Left lung (tissue), 10 donors: Measurements from ENCODE around the gene SLC12A3. TPM values are rescaled to one million over a fixed set of nuclear protein-coding genes. Genes with fewer than 3 reads are reported as not detected.

ENCODE experiments used
- ATAC-seq: fragments of 200-7000 bp; cut with Tn5 transposase; one replicate; pipeline ENCODE4 v1.9.1; 2020; ENCODE audit warnings: moderate library complexity
- DNase-seq, 4 donors: peaks; one replicate each; pipeline ENCODE4 v3.0.0-alpha.2; 2013 to 2020
- H3K27ac ChIP-seq, 2 donors: fragments of 200-600 bp; sonication (generic) in 1 of 2; one replicate each; pipeline versions ENCODE4 v1.5.0 to v1.8.0; 2020 to 2021
- H3K27me3 ChIP-seq, 2 donors: fragments of 200-600 bp; sonication (generic) in 1 of 2; one replicate each; pipeline versions ENCODE4 v1.5.0 to v1.8.0; 2020 to 2021
- H3K36me3 ChIP-seq, 2 donors: fragments of 200-600 bp; sonication (generic) in 1 of 2; one replicate each; pipeline versions ENCODE4 v1.5.0 to v1.8.0; 2020 to 2021
- H3K4me1 ChIP-seq, 2 donors: fragments of 200-600 bp; one replicate each; pipeline ENCODE4 v1.8.0; 2021
- H3K4me3 ChIP-seq, 2 donors: fragments of 200-600 bp; sonication (generic) in 1 of 2; one replicate each; pipeline versions ENCODE4 v1.5.0 to v1.8.0; 2020 to 2021; ENCODE audit warnings: mild to moderate bottlenecking in 1 of 2
- H3K9me3 ChIP-seq, 2 donors: fragments of 200-600 bp; sonication (generic) in 1 of 2; one replicate each; pipeline versions ENCODE4 v1.5.0 to v1.8.0; 2020 to 2021
- intact Hi-C, 2 donors: fragments of 100-400 bp; cut with DNase I; formaldehyde crosslinking; loops; one replicate each; pipeline versions ENCODE4 v1.11.2 to v1.14.2; 2022
- polyA plus RNA-seq, 6 donors: library from polyadenylated mRNA; unstranded; fragments of 120-200 nt; gene quantifications; one replicate each; pipeline ENCODE4 v1.2.1, GENCODE V29; 2013; ENCODE audit not compliant: insufficient read length in 6 of 6
- total RNA-seq, 2 donors: library from RNA; stranded (reverse); fragmentation: NEBNext Ultra II Directional; extraction: Animal tissue kit (Norgen Biotek cat#: 25700); gene quantifications; one replicate each; pipeline ENCODE4 v1.2.1, GENCODE V29; 2021
- TF ChIP-seq, protein P1 (sequence below), 2 donors: fragments of 200-600 bp; sonication (generic) in 1 of 2; IDR thresholded peaks; one replicate each; pipeline versions ENCODE4 v1.5.0 to v1.8.0; 2021; ENCODE audit warnings: antibody characterized with exemption in 2 of 2
- donor health status: DM: no; HTN: yes; CAD: no.
- donor health status: DM: no; HTN: no; CAD: no.

Gene SLC12A3
- total and polyA plus RNA-seq, 8 donors, result 0.13 to 0.49 (median 0.20) TPM; not detected in 2

DNA sequence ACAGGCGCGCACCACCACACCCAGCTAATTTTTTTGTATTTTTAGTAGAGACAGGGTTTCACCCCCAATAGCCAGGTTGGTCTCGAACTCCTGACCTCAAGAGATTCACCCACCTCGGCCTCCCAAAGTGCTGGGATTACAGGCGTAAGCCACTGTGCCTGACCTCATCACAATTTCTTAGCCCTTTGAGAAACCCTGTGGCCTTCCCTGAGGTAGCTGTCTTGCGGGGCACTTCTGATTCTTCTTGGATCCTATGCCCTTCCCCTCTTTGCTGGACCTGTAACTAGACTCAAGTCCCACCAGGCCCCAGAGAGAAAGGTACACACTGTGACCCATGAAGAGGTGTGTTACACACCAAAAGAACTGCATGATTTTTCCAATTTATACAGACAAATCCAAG lies 83.2 kb downstream of the SLC12A3 start:
- Histone ChIP-seq H3K4me3 (no peak overlapping the region), H3K4me1 (peaks cover 0 to 13% of the 10 kb centered on the region in 2 donors), H3K36me3 (peaks cover 0 to 56% of the 10 kb centered on the region in 2 donors), H3K9me3 (no peaks in the 10 kb centered on the region), H3K27me3 (no peaks in the 10 kb centered on the region), H3K27ac (no peak overlapping the region)
- intact Hi-C loops, result no loop called here
- TF ChIP-seq, protein P1, sequence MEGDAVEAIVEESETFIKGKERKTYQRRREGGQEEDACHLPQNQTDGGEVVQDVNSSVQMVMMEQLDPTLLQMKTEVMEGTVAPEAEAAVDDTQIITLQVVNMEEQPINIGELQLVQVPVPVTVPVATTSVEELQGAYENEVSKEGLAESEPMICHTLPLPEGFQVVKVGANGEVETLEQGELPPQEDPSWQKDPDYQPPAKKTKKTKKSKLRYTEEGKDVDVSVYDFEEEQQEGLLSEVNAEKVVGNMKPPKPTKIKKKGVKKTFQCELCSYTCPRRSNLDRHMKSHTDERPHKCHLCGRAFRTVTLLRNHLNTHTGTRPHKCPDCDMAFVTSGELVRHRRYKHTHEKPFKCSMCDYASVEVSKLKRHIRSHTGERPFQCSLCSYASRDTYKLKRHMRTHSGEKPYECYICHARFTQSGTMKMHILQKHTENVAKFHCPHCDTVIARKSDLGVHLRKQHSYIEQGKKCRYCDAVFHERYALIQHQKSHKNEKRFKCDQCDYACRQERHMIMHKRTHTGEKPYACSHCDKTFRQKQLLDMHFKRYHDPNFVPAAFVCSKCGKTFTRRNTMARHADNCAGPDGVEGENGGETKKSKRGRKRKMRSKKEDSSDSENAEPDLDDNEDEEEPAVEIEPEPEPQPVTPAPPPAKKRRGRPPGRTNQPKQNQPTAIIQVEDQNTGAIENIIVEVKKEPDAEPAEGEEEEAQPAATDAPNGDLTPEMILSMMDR (IDR thresholded peaks at IDR 0.05), result no peak
- ATAC-seq (no peak), DNase-seq (no peak)

DNA sequence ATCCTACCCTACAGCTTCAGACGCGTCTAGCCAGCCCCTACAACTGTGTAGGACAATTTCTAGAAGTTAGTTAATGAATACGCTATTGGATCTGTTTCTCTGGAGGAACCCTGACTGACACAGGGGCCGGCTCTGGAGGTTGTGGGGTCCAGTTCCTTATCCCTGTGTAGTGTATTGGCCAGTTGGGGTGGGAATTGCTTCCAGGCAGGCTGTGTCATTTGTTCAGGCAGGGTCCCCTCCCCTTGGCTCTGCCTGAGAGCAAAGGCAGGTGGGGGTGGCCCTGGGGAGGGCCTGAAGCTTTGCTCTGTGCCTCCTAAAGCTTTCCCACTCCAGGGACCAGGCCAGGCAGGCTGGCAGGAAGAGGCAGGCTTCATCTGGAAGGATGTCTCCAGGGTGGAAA lies 85.0 kb downstream of the SLC12A3 start:
- Histone ChIP-seq H3K36me3 (peaks cover 0 to 38% of the 10 kb centered on the region in 2 donors), H3K27me3 (no peaks in the 10 kb centered on the region), H3K4me3 (no peak overlapping the region), H3K4me1 (peaks cover 0 to 13% of the 10 kb centered on the region in 2 donors), H3K27ac (no peak overlapping the region), H3K9me3 (no peaks in the 10 kb centered on the region)
- DNase-seq (no peak), ATAC-seq (no peak)
- TF ChIP-seq, protein P1 (IDR thresholded peaks at IDR 0.05), result no peak
- intact Hi-C loops, result no loop called here

DNA sequence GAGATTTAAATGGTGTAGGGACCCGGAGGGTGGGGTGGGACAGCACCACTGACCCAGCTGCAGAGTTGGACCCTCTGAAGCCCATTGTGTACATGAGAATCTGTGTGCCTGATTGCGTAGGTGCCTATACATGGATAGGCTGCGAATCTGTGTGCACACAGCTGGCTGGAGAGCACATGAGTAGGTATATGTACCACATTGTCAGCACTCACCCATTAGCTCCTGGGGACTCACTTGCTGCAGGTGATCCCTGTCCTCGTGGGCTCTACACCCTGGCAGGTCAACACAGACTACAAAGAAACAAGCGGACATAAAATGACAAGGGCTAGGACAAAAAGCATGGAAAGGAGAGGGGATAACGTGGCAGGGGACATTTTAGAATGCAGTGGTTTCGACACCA lies 85.4 kb downstream of the SLC12A3 start:
- ATAC-seq, result no peak
- Histone ChIP-seq H3K36me3 (peaks cover 0 to 34% of the 10 kb centered on the region in 2 donors), H3K9me3 (no peaks in the 10 kb centered on the region), H3K27me3 (no peaks in the 10 kb centered on the region), H3K4me3 (no peak overlapping the region), H3K4me1 (peaks cover 0 to 13% of the 10 kb centered on the region in 2 donors), H3K27ac (no peak overlapping the region)
- TF ChIP-seq, protein P1 (IDR thresholded peaks at IDR 0.05), result no peak
- no peak for DNase-seq
- intact Hi-C loops, result no loop called here

DNA sequence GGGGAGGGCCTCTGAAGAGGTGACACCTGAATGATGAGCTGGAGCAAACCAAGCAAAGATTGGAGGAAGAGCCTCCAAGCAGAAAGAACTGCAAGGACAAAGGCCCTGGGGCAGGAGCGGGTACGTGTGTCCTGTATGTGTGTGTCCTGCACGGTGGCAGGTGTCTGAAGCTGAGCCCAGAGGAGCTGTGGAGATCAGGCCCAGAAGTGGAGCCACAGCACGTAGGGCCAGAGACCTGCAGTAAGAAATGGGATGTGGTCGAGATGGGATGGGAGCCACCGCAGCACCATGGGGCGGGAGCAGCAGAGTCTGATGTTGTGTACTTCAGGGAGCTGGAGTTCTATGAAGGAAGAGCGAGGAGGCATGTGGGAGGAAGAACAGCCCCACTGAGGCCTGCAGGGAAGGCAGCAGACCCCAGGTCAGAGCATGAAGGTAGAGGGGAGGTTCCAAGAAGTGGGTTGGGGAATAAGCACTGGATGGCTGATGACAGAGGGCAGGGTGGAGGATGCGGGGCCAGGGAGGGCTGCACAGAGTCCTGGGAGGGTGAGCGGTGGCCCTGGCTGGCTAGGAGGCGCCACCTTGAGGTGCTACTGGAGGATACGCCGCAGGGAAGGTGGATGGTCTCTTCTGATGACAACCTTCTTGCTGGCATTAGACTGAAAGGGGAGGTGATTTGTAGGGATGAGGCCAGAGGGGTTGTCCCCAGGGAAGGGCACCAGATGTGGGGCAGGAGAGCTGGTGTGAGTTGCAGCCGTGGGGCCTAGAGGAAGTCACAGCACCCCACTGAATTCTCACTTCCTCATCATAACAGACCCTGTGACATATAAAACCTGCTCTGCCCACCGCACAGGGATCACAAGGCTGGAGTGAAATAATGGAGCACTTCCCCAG lies 86.1 kb downstream of the SLC12A3 start:
- no peaks in the 10 kb centered on the region for H3K9me3 ChIP-seq
- intact Hi-C loops, result no loop called here
- peaks cover 0 to 27% of the 10 kb centered on the region in 2 donors for H3K36me3 ChIP-seq
- DNase-seq (peak in 2 of 4 donors; percentile 37 to 52), ATAC-seq (peak; percentile 83)
- TF ChIP-seq, protein P1 (IDR thresholded peaks at IDR 0.05), result peak; percentile 42 to 52
- no peak overlapping the region for H3K27ac ChIP-seq
- no peaks in the 10 kb centered on the region for H3K27me3 ChIP-seq
- H3K4me1 ChIP-seq, result peaks cover 0 to 13% of the 10 kb centered on the region in 2 donors
- H3K4me3 ChIP-seq, result no peak overlapping the region

DNA sequence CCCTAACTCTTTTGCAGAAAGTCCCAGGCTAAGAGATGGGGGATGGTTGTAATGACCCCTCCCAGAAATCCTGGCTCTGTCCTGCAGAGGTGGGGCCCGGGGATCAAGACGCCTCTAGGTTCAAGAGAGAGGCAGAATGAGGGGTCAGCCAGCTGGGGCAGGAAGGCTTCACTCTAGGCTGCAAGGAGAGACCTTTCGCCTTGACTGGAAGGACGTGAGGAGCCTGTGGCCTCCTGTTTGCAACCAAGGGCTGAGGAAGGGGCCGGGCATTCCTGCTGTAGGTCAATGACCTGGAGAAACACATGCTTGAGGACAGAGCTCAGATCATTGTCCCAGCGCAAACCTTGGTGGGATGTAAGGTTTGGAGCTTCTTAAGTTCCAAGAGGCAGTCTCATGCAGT lies 88.0 kb downstream of the SLC12A3 start:
- no peak overlapping the region for H3K27ac ChIP-seq
- TF ChIP-seq, protein P1 (IDR thresholded peaks at IDR 0.05), result no peak
- no peaks in the 10 kb centered on the region for H3K27me3 ChIP-seq
- peaks cover 0 to 13% of the 10 kb centered on the region in 2 donors for H3K4me1 ChIP-seq
- no peak overlapping the region for H3K4me3 ChIP-seq
- no peak for DNase-seq
- peaks cover 0 to 9% of the 10 kb centered on the region in 2 donors for H3K36me3 ChIP-seq
- intact Hi-C loops, result no loop called here
- H3K9me3 ChIP-seq, result no peaks in the 10 kb centered on the region
- ATAC-seq, result no peak
